HG03439 (cell line): ENCODE measurements around the gene RBM3.

Source experiments
- ATAC-seq: cut with Tn5 transposase; IDR thresholded peaks from one replicate; pipeline ENCODE4 v1.9.1; 2021; ENCODE audit warnings: mild to moderate bottlenecking, moderate library complexity; ENCODE audit not compliant: unreplicated experiment

Gene RBM3

DNA sequence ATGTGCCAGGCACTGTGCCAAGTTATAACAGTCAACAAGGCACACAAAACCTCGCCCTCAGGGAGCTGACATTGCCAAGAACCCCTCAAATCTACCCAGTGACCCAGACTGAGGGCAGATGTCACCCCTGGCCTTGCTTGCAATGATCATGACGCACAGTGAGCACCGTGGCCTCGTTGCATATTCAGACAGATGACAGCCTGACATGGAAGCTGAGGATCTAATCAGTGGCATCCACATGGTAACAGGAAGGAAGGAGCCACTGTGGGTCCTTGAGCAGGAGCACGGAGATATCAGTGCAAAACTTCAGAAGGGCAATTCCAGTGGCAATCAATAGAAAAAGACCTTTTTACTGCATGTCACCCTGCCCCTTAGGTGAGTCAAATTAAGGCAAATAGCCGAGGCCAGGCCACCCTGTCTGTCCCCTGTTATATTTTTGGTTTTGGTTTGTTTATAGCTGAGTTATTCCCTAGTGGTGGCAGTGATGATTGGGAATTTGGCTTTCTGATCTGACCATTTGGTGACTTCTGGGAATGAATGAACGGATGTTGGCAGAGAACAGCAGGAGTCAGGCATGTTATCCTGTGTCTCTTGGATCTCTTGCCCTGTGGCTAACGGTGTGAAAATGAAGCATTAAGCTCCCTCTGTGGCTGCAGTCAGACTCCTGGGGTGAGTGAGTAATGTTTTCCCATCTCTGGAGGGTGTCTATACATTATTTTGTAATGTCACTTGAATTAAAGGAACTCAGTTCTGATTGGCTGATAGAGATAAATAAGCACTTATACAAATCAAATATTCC lies 43.5 kb downstream of the RBM3 start:
- no peak for ATAC-seq

DNA sequence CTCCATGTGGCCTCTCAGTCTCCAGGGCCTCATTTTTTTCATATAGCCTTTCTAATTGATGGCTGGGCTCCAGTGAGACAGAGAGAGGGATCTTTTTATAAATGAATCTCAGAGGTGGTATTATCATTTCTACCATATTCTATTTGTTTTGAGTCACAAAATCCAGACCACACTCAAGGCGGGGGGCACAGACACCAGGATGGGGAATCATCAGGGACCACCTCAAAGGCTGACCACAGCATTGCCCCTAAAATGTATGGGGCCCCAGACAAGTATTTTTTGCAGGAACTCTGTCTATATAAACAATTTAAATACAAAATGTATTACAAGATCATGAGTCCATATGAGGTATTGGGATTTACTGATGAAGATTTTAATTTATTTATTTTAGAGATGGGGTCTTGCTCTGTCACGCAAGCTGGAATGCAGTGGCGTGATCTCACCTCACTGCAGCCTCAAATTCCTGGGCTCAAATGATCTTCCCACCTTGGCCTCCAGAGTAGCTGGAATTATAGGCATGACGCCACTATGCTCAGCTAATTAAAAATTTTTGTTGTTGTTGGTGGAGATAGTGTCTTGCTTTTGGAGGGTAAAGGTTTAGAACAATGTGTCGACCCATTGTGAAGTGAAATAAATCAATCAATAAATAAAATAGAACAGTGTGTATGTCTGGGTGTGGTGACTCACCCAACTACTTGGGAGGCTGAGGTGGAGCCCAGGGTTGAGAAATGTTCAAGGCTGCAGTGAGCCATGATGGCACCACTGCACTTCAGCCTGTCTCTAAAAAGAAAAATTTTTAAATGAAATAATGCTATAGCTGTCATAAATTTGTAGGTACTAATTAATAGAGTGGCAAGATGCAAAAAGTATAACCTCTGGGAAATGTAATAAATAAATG lies 52.4 kb downstream of the RBM3 start:
- no peak for ATAC-seq
